Cardiac fibroblast (primary cell): Measurements from ENCODE around the gene SLC39A2.

Source experiments
- DNase-seq, 2 donors: peaks; one replicate each; pipeline versions ENCODE4 v3.0.0 to v3.0.0-alpha.2; 2010; ENCODE audit warnings: low read depth in 2 of 2
- H3K4me3 ChIP-seq, 2 donors: replicated peaks in 1 of 2; 1 replicate in 1 of 2; 2 replicates in 1 of 2; pipeline ENCODE4 v1.5.1; 2011; ENCODE audit warnings: low read depth in 2 of 2, low read length in 2 of 2, mild to moderate bottlenecking in 2 of 2, moderate library complexity in 1 of 2
- TF ChIP-seq, protein P1 (sequence below): IDR thresholded peaks from one replicate; pipeline ENCODE4 v1.5.1; 2011; ENCODE audit warnings: low read depth, mild to moderate bottlenecking, low read length, inconsistent platforms

The SLC39A2 gene

DNA sequence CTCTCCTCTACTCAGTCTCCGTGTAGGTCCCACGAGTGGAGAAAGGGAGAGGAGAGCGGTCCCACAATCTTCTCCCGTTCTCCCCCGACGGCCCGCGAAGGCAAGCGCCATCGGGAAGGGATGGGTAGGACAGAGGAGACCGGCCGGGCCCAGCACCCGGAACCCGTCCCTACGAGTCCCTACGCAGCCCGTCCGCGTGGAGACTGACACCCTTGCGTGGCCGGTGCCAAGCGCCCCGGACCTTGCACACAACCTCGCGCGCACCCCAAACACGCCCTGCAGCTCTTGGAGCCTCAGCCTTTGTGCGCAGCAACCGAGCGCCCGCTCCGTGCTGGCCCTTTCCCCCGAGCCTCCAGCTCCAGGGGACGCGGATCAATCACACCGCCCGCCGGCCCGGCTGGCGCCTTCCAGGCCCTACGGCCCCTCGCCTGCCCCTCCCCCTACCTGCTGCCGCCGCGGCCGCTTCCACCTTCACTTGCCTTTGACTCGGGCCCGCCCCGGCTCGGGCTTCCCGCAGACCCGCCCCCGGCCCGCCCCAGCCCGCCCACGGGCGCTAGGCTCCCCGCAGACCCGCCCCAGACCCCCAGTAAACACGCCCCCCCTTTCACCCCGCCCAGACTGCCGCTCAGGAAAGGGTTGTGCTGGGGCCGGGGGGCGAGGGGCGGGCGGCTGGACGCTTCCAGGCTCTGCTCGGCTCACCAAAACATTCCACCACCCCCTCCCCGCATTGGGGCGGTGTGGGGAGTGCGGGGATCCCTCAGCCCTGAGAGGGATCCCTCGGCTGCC, 25.7 kb downstream of the SLC39A2 start, which contains the start of gene NDRG2:
NDRG2 (minus strand) TSS at position 477 of the 786 bp plus-strand sequence. CDS start 1,746 bp downstream, outside the sequence.
- TF ChIP-seq, protein P1, sequence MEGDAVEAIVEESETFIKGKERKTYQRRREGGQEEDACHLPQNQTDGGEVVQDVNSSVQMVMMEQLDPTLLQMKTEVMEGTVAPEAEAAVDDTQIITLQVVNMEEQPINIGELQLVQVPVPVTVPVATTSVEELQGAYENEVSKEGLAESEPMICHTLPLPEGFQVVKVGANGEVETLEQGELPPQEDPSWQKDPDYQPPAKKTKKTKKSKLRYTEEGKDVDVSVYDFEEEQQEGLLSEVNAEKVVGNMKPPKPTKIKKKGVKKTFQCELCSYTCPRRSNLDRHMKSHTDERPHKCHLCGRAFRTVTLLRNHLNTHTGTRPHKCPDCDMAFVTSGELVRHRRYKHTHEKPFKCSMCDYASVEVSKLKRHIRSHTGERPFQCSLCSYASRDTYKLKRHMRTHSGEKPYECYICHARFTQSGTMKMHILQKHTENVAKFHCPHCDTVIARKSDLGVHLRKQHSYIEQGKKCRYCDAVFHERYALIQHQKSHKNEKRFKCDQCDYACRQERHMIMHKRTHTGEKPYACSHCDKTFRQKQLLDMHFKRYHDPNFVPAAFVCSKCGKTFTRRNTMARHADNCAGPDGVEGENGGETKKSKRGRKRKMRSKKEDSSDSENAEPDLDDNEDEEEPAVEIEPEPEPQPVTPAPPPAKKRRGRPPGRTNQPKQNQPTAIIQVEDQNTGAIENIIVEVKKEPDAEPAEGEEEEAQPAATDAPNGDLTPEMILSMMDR = no peak
- peak within 1 kb of the TSS; percentile 30 to 69 for H3K4me3 ChIP-seq
- peak in 1 of 2 donors; percentile 63 for DNase-seq

DNA sequence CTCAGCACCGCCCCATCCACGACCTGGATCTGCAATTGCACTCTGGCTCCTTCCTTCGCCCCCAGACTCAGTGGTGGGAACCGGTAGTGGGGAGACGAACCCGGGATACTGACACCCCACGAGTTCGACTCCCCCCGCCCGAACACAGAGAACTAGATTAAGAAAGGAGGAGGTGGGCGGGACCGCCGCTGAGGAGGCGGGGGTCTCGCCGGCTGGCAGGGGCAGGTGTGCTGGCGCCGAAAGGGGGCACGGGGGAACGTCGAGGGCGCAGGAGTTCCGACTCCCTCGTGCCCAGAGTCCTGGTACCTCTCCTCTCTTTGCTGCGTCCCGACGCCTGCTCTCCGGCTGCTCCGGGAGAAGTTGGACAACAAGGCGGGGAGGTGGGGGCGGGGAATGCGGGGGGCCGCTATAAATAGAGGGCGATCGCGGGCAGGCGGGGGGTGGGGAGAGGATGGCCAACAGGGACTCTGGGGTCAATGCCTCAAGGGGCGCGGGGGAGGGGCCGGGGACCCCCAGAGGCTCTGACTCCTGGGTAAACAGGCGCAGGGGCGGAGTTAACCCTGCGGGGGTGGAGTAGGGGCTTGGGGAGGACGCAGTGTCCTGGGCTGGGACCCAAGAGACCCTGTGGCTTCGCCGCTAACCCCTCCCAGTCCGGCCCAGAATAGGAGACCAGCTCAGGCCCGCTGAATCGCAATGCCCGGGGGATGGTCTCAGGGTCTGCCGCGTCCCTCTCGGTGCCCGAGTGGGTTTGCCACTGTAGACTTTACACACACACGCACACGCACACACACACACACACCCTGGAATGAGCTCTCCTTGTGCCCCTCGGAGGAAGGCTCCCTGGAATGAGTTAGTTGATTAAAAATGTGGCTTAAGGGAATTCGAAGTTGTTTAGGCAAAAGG, 26.5 kb downstream of the SLC39A2 start:
- TF ChIP-seq, protein P1 = no peak
- H3K4me3 ChIP-seq = peak overlapping the region; percentile 21 to 69
- peak in 1 of 2 donors; percentile 36 for DNase-seq

DNA sequence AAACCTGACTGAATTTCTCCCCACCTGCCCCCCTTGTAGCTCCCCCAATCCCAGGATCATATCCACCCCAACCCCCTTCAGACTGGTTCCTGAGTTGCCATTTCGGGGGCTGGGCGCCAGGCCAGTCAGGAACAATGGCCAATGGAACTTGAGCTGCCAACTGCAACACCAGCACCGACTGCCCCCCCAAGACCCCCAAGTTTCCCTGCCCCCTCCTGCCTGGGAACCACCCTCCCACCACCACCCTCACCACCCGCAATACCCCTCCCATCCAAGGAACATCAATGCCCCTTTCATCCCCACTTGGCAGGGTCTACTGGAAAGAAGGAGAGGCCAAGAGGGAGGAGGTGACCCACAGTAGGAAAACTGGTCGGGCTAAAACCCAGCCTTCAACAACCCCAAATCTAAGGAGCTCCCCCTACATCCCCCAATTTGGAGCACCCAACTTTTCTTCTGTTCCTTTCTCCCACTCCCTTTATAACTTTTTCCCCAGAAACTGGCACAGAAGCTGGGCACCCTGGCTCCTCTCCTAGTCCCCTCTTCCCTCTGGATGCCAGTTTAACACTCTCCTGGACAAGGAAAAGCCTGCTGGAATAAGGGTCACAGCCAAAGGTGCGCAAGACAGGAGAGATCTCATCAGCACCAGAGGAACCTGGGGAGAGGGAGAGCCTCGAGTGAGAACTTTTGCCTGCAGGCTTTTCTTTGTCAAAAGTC, 27.3 kb downstream of the SLC39A2 start:
- no peak overlapping the region for H3K4me3 ChIP-seq
- TF ChIP-seq, protein P1 = no peak
- DNase-seq = no peak

DNA sequence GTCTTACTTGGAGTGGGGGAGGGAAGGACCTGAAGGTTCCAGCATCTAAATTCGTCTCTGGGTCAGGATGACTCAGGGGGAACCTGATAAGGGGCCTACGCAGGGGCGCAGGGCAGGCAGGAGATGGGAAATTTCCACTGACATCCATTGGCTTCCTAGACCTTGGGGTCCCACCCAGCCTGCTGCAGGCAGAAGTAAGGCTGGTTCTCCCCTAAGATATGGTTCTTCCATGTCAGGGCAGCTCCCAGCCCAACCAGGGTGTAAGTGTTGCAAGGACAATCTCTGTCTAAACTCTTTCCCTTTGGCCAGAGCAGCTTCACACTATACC, 27.9 kb downstream of the SLC39A2 start:
- TF ChIP-seq, protein P1 = no peak
- DNase-seq = peak in 1 of 2 donors; percentile 38

DNA sequence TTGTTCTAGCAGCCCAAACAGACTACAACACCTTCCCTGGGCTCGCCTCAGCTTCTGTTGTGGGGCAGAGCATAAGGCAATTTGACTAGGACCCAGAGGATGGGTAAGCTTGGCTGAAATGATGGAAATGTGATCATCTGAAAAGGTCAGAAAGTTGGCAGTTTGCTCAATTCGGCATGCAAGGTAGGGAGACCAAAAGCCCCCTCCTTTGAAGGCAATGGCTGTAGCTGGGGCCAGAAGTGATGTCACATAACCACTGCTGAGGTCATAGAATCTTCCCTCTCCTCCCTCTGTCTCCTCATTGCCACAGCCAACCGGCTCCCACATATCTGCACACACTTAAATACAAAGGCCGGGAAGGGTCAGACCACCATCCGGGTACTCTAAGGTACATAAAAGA, 30.8 kb downstream of the SLC39A2 start, which contains the start of gene TPPP2:
TPPP2 (plus strand) TSS at position 301 of the 400 bp plus-strand sequence. CDS start 365 bp downstream, outside the sequence.
- no peak within 1 kb of the TSS for H3K4me3 ChIP-seq
- TF ChIP-seq, protein P1 = no peak
- DNase-seq = no peak

More for the DNA sequence above, 27.9 kb downstream of the SLC39A2 start:
- no peak overlapping the region for H3K4me3 ChIP-seq

- DNase-seq = no peak
- H3K4me3 ChIP-seq = no peak overlapping the region
- TF ChIP-seq, protein P1 = no peak
Measured at GRCh38 chr14:21030531-21030930, 31.4 kb downstream of the SLC39A2 start.
